VCaP (cell line): ENCODE results near the gene SPTBN1.

Experiments used
- H3K27ac ChIP-seq: fragments of 450-650 bp; 2 replicates; pipeline ENCODE4 v1.5.1; 2017
- CTCF ChIP-seq: fragments of 450-650 bp; conservative IDR thresholded peaks from 2 replicates; pipeline ENCODE4 v1.5.1; 2017; ENCODE audit warnings: mild to moderate bottlenecking, moderate library complexity

SPTBN1 gene

GRCh38 chr2:54680397-54681041 is 224.4 kb downstream of the SPTBN1 start:
- H3K27ac ChIP-seq, result no peak overlapping the region
- TF ChIP-seq CTCF, result no peak

GRCh38 chr2:54681416-54681815 is 225.3 kb downstream of the SPTBN1 start:
- H3K27ac ChIP-seq, result no peak overlapping the region
- TF ChIP-seq CTCF, result no peak

GRCh38 chr2:54683596-54683995 is 227.5 kb downstream of the SPTBN1 start:
- no peak overlapping the region for H3K27ac ChIP-seq
- no peak for TF ChIP-seq CTCF

GRCh38 chr2:54685263-54685775 is 229.2 kb downstream of the SPTBN1 start:
- H3K27ac ChIP-seq, result no peak overlapping the region
- no peak for TF ChIP-seq CTCF

GRCh38 chr2:54687595-54688152 is 231.5 kb downstream of the SPTBN1 start:
- no peak overlapping the region for H3K27ac ChIP-seq
- TF ChIP-seq CTCF, result no peak

GRCh38 chr2:54691445-54692135 is 235.5 kb downstream of the SPTBN1 start:
- H3K27ac ChIP-seq, result no peak overlapping the region
- no peak for TF ChIP-seq CTCF

GRCh38 chr2:54692556-54692955 is 236.4 kb downstream of the SPTBN1 start:
- no peak overlapping the region for H3K27ac ChIP-seq
- TF ChIP-seq CTCF, result no peak
